BJ (cell line): Measurements from ENCODE around the gene ADGRE3. TPM values are rescaled to one million over a fixed set of nuclear protein-coding genes. Genes with fewer than 3 reads are reported as not detected.

Source experiments
- CTCF ChIA-PET: fragments of 350-600 bp; formaldehyde crosslinking; extraction: SDS; loops from one replicate; lab custom pipeline; 2021; ENCODE audit warnings: antibody characterized with exemption, inconsistent platforms; lab: Yijun Ruan, JAX
- POLR2A ChIA-PET: fragments of 300-600 bp; sonication (Branson Sonifier 250); formaldehyde crosslinking; extraction: SDS; loops from one replicate; lab custom pipeline; 2021; ENCODE audit warnings: antibody characterized with exemption; lab: Charles Lee
- DNase-seq: peaks from one replicate; pipeline ENCODE4 v3.0.0-alpha.2; 2011; ENCODE audit warnings: low read depth
- H3K27me3 ChIP-seq: 2 replicates; pipeline ENCODE4 v1.6.0; 2011; ENCODE audit warnings: low read length; ENCODE audit not compliant: control insufficient read depth, insufficient read depth
- H3K36me3 ChIP-seq: 2 replicates; pipeline ENCODE4 v1.5.1; 2011; ENCODE audit warnings: low read length; ENCODE audit not compliant: control insufficient read depth, insufficient read depth
- H3K4me3 ChIP-seq: 2 replicates; pipeline ENCODE4 v1.5.1; 2011; ENCODE audit warnings: low read depth, mild to moderate bottlenecking, control low read depth, low read length
- polyA plus RNA-seq: library from polyadenylated mRNA; depleted of rRNA; stranded (reverse); fragments of >200 nt; gene quantifications from 2 replicates; pipeline ENCODE4 v1.2.3, GENCODE V29; 2011
- TF ChIP-seq, protein P1 (sequence below): IDR thresholded peaks from 2 replicates; pipeline ENCODE4 v1.5.1; 2011; ENCODE audit warnings: low read depth, mild to moderate bottlenecking, control low read depth, inconsistent platforms, low read length, moderate library complexity; ENCODE audit not compliant: insufficient read depth

ADGRE3 gene
- polyA plus RNA-seq, 1 experiment, result not detected

DNA sequence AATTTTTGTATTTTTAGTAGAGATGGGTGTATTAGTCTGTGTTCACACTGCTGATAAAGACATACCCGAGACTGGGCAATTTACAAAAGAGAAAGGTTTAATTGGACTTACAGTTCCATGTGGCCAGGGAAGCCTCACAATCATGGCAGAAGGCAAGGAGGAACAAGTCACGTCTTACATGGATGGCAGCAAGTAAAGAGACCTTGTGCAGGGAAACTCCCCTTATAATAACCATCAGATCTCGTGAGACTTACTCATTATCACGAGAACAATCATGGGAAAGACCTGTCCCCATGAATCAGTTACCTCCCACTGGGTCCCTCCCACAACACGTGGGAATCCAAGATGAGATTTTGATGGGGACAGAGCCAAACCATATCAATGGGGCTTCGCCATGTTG lies 29.8 kb upstream of the ADGRE3 start:
- Histone ChIP-seq H3K4me3 (no peak overlapping the region), H3K36me3 (peaks cover 32% of the 10 kb centered on the region), H3K27me3 (no peaks in the 10 kb centered on the region)
- no peak for DNase-seq
- ChIA-PET POLR2A (no interaction called here), CTCF (no interaction called here)
- TF ChIP-seq, protein P1, sequence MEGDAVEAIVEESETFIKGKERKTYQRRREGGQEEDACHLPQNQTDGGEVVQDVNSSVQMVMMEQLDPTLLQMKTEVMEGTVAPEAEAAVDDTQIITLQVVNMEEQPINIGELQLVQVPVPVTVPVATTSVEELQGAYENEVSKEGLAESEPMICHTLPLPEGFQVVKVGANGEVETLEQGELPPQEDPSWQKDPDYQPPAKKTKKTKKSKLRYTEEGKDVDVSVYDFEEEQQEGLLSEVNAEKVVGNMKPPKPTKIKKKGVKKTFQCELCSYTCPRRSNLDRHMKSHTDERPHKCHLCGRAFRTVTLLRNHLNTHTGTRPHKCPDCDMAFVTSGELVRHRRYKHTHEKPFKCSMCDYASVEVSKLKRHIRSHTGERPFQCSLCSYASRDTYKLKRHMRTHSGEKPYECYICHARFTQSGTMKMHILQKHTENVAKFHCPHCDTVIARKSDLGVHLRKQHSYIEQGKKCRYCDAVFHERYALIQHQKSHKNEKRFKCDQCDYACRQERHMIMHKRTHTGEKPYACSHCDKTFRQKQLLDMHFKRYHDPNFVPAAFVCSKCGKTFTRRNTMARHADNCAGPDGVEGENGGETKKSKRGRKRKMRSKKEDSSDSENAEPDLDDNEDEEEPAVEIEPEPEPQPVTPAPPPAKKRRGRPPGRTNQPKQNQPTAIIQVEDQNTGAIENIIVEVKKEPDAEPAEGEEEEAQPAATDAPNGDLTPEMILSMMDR, result no peak

GRCh38 chr19:14703833-14704232 lies 29.2 kb upstream of the ADGRE3 start:
- TF ChIP-seq, protein P1, result no peak
- CTCF ChIA-PET, result no interaction called here
- H3K27me3 ChIP-seq, result no peaks in the 10 kb centered on the region
- H3K36me3 ChIP-seq, result peaks cover 36% of the 10 kb centered on the region
- POLR2A ChIA-PET, result no interaction called here
- DNase-seq, result no peak
- H3K4me3 ChIP-seq, result no peak overlapping the region

DNA sequence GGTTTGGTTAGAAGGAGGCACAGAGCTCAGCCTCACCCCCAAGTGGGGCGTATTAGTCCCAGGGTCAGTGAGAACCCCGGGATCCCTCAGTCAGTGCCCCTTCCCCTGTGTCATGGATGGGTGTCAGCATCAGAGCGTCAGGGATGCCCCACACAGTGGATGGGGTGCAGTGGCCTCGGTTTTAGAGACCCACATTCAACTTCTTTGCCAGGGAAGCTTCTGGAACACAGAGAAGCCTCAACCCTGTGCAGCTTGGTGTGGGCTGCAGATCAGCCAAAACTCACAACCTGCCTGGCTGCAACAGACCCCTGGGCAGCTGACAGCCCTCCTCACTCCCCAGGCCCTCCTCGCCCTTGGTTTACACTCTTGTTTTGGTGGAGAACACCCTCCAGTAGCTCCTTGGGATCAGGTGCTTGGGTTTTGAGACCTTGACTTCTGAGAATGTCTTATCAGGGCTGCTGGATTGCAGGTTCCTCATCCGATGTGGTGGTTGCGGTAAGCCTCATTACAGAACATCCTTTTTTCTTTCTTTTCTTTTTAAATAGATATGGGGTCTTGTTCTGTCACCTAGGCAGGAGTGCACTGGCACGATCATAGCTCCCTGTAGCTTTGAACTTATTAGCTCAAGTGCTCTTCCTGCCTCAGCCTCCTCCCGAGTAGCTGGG lies 26.2 kb upstream of the ADGRE3 start:
- DNase-seq, result no peak
- H3K36me3 ChIP-seq, result peaks cover 30% of the 10 kb centered on the region
- ChIA-PET POLR2A (no interaction called here), CTCF (interaction anchor here (0.6 to 1.1 kb wide), 3 partner anchors 10 to 127 kb away, joined by 3 to 5 read pairs (median 4); no protein-coding TSS in a partner anchor)
- TF ChIP-seq, protein P1, result no peak
- H3K4me3 ChIP-seq, result no peak overlapping the region
- no peaks in the 10 kb centered on the region for H3K27me3 ChIP-seq

GRCh38 chr19:14699641-14700040 lies 25.0 kb upstream of the ADGRE3 start:
- TF ChIP-seq, protein P1, result no peak
- ChIA-PET POLR2A (no interaction called here), CTCF (interaction anchor here (0.7 to 1.1 kb wide), 2 partner anchors 9 to 31 kb away, joined by 3 to 5 read pairs; no protein-coding TSS in a partner anchor)
- no peak for DNase-seq
- Histone ChIP-seq H3K36me3 (peaks cover 33% of the 10 kb centered on the region), H3K4me3 (no peak overlapping the region), H3K27me3 (no peaks in the 10 kb centered on the region)

GRCh38 chr19:14695471-14695870 lies 20.8 kb upstream of the ADGRE3 start:
- POLR2A ChIA-PET, result no interaction called here
- CTCF ChIA-PET, result interaction anchor here (1.8 kb wide), 1 partner anchor 122 kb away, joined by 7 read pairs; no protein-coding TSS in a partner anchor
- TF ChIP-seq, protein P1, result no peak
- peaks cover 19% of the 10 kb centered on the region for H3K36me3 ChIP-seq
- DNase-seq, result no peak
- no peak overlapping the region for H3K4me3 ChIP-seq
- H3K27me3 ChIP-seq, result no peaks in the 10 kb centered on the region
